Bronchial epithelial cell (primary cell): ENCODE measurements around the gene ZPR1. TPM values are rescaled to one million over a fixed set of nuclear protein-coding genes. Genes with fewer than 3 reads are reported as not detected.
A peak's percentile ranks its signal among the peaks of the same experiment; 100 is the strongest.

Experiments used
- DNase-seq: peaks from one replicate; pipeline ENCODE4 v3.0.0-alpha.2; 2010; ENCODE audit warnings: low read depth
- FAIRE-seq: peaks from 2 replicates; lab custom pipeline; 2011; peaks lifted over from hg19 to GRCh38; lab: Jason Lieb, UNC
- H3K27me3 ChIP-seq: 2 replicates; pipeline ENCODE4 v1.5.1; 2011; ENCODE audit warnings: low read length; ENCODE audit not compliant: control insufficient read depth, insufficient read depth
- H3K36me3 ChIP-seq: 2 replicates; pipeline ENCODE4 v1.5.1; 2011; ENCODE audit warnings: low read length; ENCODE audit not compliant: control insufficient read depth, insufficient read depth
- H3K4me3 ChIP-seq: 2 replicates; pipeline ENCODE4 v1.5.1; 2011; ENCODE audit warnings: mild to moderate bottlenecking, low read depth, low read length, control low read depth
- total RNA-seq: library from RNA; depleted of rRNA; stranded (reverse); fragments of >200 nt; gene quantifications from 2 replicates; pipeline ENCODE4 v1.2.1, GENCODE V29; 2014
- TF ChIP-seq, protein P1 (sequence below): IDR thresholded peaks from 2 replicates; pipeline ENCODE4 v1.5.1; 2011; ENCODE audit warnings: mild to moderate bottlenecking, moderate library complexity, low read length, control low read depth, inconsistent platforms; ENCODE audit not compliant: insufficient read depth, severe bottlenecking

Gene ZPR1
- total RNA-seq, 1 donor from 2014 or later: 74.2 TPM

DNA sequence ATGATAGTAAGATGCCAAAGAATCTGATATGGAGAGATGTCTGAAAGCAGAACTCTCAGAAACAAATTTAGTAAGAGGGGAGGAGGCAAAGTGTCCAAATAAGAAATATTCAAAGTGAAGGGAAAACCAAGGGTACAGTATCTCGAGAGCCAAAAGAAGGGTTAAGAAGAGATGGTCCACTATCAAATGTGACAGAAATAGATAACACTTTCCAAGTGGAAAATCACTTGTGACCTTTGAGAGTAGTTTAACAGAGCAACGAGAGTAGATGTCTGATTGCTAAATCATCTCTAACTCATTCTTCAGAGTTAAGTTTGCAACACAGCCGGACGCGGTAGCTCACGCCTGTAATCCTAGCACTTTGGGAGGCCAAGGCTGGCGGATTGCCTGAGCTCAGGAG is 10.8 kb downstream of the ZPR1 start:
- H3K4me3 ChIP-seq: no peak overlapping the region
- no peak for DNase-seq
- peaks cover 21% of the 10 kb centered on the region for H3K36me3 ChIP-seq
- no peak for FAIRE-seq
- H3K27me3 ChIP-seq: no peaks in the 10 kb centered on the region
- TF ChIP-seq, protein P1, sequence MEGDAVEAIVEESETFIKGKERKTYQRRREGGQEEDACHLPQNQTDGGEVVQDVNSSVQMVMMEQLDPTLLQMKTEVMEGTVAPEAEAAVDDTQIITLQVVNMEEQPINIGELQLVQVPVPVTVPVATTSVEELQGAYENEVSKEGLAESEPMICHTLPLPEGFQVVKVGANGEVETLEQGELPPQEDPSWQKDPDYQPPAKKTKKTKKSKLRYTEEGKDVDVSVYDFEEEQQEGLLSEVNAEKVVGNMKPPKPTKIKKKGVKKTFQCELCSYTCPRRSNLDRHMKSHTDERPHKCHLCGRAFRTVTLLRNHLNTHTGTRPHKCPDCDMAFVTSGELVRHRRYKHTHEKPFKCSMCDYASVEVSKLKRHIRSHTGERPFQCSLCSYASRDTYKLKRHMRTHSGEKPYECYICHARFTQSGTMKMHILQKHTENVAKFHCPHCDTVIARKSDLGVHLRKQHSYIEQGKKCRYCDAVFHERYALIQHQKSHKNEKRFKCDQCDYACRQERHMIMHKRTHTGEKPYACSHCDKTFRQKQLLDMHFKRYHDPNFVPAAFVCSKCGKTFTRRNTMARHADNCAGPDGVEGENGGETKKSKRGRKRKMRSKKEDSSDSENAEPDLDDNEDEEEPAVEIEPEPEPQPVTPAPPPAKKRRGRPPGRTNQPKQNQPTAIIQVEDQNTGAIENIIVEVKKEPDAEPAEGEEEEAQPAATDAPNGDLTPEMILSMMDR: no peak

DNA sequence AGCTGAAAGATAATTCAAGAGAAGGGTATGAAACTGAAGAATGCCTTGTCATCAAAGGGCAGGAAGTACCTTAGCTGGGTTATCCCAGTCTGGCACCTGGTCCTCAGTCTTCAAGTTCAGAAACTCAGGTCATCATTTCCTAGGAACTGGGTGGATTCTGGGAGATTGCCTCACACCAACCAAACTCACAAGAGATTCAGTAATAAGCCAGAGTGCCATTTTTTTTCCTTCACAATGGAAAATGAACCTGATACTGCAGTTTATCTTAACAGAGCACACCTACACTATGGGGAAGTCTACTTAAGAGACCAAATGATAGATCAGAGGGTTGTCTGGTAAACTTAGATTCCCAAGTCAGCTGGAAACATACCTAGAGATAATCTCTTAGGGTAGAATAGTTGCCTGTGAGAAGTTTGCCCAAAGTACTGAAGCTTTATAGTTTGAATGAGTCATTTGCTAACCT is 11.3 kb downstream of the ZPR1 start:
- no peak for FAIRE-seq

DNA sequence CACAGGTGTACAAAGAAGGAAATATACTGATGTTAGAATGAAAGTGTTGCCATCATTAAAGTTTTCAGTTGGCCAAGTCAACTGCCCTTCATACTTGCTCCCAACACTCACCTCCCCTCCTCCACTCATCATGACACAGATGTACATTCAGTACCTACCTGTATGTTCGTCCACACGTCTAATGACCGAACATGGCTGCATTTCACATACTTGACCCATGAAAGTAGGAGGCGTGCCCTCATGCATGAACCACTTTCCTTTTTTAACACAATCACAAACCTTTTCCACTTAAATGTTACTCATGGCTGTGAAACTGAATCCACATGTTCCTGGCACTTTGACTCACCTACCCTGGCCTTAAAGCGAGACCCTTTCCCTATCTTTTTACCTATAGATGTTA is 11.8 kb downstream of the ZPR1 start:
- no peak for FAIRE-seq
- TF ChIP-seq, protein P1: no peak

More for the DNA sequence above, 11.3 kb downstream of the ZPR1 start:
- no peaks in the 10 kb centered on the region for H3K27me3 ChIP-seq
- TF ChIP-seq, protein P1: no peak
- DNase-seq: no peak
- H3K4me3 ChIP-seq: no peak overlapping the region
- peaks cover 19% of the 10 kb centered on the region for H3K36me3 ChIP-seq

DNA sequence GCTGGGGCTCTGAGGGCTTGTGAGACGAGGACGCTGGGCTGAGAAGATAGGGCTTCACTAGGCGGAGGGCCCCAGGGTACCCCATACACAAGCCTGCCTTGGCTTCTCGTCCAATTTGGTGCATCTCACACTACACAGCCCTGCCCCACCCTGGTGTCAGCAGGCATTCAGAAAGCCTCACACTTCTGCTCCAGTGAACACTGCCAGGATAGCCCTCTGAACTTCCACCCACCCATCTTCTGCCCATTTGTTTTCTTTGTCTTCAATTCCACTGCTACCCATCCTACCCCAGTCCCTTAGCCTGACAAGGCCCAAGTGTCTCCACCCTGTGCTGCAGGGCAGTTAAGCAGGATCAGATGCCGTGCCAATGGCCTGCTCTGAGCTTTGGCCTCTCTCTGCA is 13.2 kb downstream of the ZPR1 start:
- Histone ChIP-seq H3K36me3 (peaks cover 15% of the 10 kb centered on the region), H3K4me3 (no peak overlapping the region), H3K27me3 (no peaks in the 10 kb centered on the region)
- TF ChIP-seq, protein P1: no peak
- DNase-seq (no peak), FAIRE-seq (no peak)

More for the DNA sequence above, 11.8 kb downstream of the ZPR1 start:
- Histone ChIP-seq H3K27me3 (no peaks in the 10 kb centered on the region), H3K4me3 (no peak overlapping the region), H3K36me3 (peaks cover 19% of the 10 kb centered on the region)
- DNase-seq: no peak

DNA sequence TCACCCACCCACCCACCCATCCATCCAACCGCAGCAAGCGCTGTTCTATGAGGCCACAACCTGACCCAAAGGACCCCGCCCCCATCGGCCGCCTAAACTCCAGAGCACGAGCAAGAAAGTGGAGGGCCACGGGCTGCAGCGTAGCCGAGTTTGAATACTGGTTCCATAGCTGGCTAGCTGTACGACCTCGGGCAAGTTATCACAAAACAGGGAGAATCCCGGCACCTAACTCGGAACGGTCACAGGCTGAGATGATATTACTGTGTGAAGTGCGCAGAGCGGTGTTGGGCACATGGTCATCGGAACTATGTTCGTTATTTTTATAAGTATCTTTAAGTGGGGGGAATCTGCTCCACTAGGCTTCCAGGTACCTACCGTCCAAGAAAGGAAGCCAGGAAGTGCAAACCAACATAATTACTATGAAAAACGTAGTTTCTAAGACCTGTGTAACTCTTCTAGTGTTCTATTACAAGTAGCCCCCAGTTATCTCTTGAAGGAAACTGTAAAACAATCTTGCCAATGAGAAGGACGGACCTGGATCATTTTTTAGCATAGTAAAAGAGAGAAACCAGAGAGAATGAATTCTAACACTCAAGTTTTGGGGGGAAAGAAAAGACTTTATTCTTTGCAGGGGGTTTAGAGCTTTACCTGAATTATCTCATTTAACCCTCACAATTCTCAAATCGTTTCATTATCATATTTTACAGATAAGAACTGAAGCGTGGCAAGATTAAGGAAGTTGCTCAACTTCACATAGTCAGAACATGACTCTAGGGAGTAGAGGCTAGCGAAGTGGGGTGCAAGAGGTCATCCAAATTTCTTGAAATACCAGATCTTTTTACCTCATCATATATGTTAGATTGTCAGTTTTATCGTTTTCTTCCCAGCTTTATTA is 14.4 kb downstream of the ZPR1 start:
- TF ChIP-seq, protein P1: no peak
- FAIRE-seq (no peak), DNase-seq (peak; percentile 47)
- Histone ChIP-seq H3K36me3 (peaks cover 5% of the 10 kb centered on the region), H3K4me3 (peak overlapping the region; percentile 70), H3K27me3 (no peaks in the 10 kb centered on the region)
